Loucy (cell line): Measurements from ENCODE around the gene CCDC144A.
"Not testable (repeated sequence)": the region's sequence is repeated elsewhere in the genome, so short reads cannot be mapped to it uniquely, and the experiment has no call there.

Experiments used
- EZH2phosphoT487 ChIP-seq: fragments of 200-600 bp; IDR thresholded peaks from 2 replicates; pipeline ENCODE4 v1.6.1; 2018; ENCODE audit warnings: antibody characterized with exemption, mild to moderate bottlenecking, moderate library complexity, borderline replicate concordance
- TF ChIP-seq, protein P1 (sequence below): fragments of 200-600 bp; sonication (generic); conservative IDR thresholded peaks from 2 replicates; pipeline ENCODE4 v1.5.1; 2014; ENCODE audit warnings: mild to moderate bottlenecking, antibody characterized with exemption, low read length

DNA sequence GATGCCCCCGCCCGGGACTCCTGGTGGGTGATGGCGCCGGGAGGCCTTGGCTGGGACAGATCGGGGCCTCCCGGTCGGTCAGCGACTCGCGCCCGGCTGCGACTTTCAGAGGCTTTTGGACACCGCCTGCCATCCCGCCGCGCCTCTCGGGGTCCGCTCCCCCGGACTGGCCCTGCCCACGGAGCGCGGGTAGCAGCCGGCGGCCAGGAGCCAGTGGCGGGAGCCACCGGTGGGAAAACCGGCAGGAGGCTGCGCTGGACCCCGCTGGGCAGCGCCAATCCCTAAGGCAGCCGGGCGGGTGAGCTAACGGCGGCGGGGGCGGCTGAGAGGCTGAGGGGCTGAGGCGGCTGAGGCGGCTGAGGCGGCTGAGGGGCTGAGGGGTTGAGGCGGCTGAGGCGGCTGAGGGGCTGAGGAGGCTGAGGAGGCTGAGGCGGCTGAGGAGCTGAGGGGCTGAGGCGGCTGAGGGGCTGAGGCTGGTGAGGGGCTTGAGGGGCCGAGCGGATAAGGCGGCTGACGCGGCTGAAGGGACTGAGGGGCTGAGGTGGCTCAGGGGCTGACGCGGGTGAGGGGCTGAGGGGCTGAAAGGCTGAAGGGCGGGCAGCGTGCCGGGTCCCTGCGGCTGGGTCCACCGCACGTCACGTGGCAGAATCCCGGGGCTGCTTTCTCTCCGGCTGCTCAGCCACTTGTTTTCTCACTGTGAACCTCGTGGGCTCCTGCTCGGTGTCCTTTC, 23.0 kb upstream of the CCDC144A start:
- TF ChIP-seq, protein P1, sequence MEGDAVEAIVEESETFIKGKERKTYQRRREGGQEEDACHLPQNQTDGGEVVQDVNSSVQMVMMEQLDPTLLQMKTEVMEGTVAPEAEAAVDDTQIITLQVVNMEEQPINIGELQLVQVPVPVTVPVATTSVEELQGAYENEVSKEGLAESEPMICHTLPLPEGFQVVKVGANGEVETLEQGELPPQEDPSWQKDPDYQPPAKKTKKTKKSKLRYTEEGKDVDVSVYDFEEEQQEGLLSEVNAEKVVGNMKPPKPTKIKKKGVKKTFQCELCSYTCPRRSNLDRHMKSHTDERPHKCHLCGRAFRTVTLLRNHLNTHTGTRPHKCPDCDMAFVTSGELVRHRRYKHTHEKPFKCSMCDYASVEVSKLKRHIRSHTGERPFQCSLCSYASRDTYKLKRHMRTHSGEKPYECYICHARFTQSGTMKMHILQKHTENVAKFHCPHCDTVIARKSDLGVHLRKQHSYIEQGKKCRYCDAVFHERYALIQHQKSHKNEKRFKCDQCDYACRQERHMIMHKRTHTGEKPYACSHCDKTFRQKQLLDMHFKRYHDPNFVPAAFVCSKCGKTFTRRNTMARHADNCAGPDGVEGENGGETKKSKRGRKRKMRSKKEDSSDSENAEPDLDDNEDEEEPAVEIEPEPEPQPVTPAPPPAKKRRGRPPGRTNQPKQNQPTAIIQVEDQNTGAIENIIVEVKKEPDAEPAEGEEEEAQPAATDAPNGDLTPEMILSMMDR: not testable (repeated sequence)
- TF ChIP-seq EZH2phosphoT487: not testable (repeated sequence)
